ENCODE measurements around the gene LOXL1. TPM values are rescaled to one million over a fixed set of nuclear protein-coding genes. Genes with fewer than 3 reads are reported as not detected.
A peak's percentile ranks its signal among the peaks of the same experiment; 100 is the strongest.

Gene LOXL1
- total and polyA plus RNA-seq, 2 experiments from 2014 or later: 54.5 to 92.4 TPM

- peak in 1 of 2 donors; percentile 33 for DNase-seq (ENCODE audit: low read depth in 1 of 2, low spot score in 1 of 2)
- H3K4me3 ChIP-seq: no peak overlapping the region
- H3K27me3 ChIP-seq: no peaks in the 10 kb centered on the region
- no peaks in the 10 kb centered on the region for H3K9me3 ChIP-seq (ENCODE audit: low read depth)
- no peak overlapping the region for H3K27ac ChIP-seq
- TF ChIP-seq CTCF (IDR thresholded peaks at IDR 0.05; ENCODE audit: low read depth, low read length): no peak
- H3K4me1 ChIP-seq (ENCODE audit: low read depth): peaks cover 54% of the 10 kb centered on the region
- H3K36me3 ChIP-seq: no peaks in the 10 kb centered on the region
Observed at GRCh38 chr15:73940061-73940981, 14.1 kb downstream of the LOXL1 start.

- Histone ChIP-seq H3K4me1 (ENCODE audit: low read depth) (peaks cover 49% of the 10 kb centered on the region), H3K9me3 (ENCODE audit: low read depth) (no peaks in the 10 kb centered on the region), H3K4me3 (no peak overlapping the region), H3K27ac (peak overlapping the region; percentile 4), H3K36me3 (no peaks in the 10 kb centered on the region), H3K27me3 (no peaks in the 10 kb centered on the region)
- DNase-seq (ENCODE audit: low read depth in 1 of 2, low spot score in 1 of 2): peak in 1 of 2 donors; percentile 84
- no peak for TF ChIP-seq CTCF (IDR thresholded peaks at IDR 0.05; ENCODE audit: low read depth, low read length)
Observed at GRCh38 chr15:73941044-73941443, 14.8 kb downstream of the LOXL1 start.

- no peak for TF ChIP-seq CTCF (IDR thresholded peaks at IDR 0.05; ENCODE audit: low read depth, low read length)
- DNase-seq (ENCODE audit: low read depth in 1 of 2, low spot score in 1 of 2): no peak
Observed at GRCh38 chr15:73941449-73941848, 15.2 kb downstream of the LOXL1 start.

GRCh38 chr15:73941871-73942635 is 15.8 kb downstream of the LOXL1 start:
- Histone ChIP-seq H3K4me3 (no peak overlapping the region), H3K9me3 (ENCODE audit: low read depth) (no peaks in the 10 kb centered on the region), H3K27me3 (no peaks in the 10 kb centered on the region), H3K27ac (peak overlapping the region; percentile 4), H3K36me3 (no peaks in the 10 kb centered on the region), H3K4me1 (ENCODE audit: low read depth) (peaks cover 41% of the 10 kb centered on the region)
- TF ChIP-seq CTCF (IDR thresholded peaks at IDR 0.05; ENCODE audit: low read depth, low read length): no peak
- peak in 1 of 2 donors; percentile 23 for DNase-seq (ENCODE audit: low read depth in 1 of 2, low spot score in 1 of 2)

More at GRCh38 chr15:73941449-73941848, 15.2 kb downstream of the LOXL1 start:
- Histone ChIP-seq H3K27ac (peak overlapping the region; percentile 4), H3K4me3 (no peak overlapping the region), H3K4me1 (ENCODE audit: low read depth) (peaks cover 45% of the 10 kb centered on the region), H3K9me3 (ENCODE audit: low read depth) (no peaks in the 10 kb centered on the region), H3K36me3 (no peaks in the 10 kb centered on the region), H3K27me3 (no peaks in the 10 kb centered on the region)

- Histone ChIP-seq H3K9me3 (ENCODE audit: low read depth) (no peaks in the 10 kb centered on the region), H3K27me3 (no peaks in the 10 kb centered on the region), H3K4me3 (no peak overlapping the region), H3K4me1 (ENCODE audit: low read depth) (peaks cover 41% of the 10 kb centered on the region), H3K36me3 (no peaks in the 10 kb centered on the region), H3K27ac (no peak overlapping the region)
- no peak for TF ChIP-seq CTCF (IDR thresholded peaks at IDR 0.05; ENCODE audit: low read depth, low read length)
- DNase-seq (ENCODE audit: low read depth in 1 of 2, low spot score in 1 of 2): no peak
Observed at GRCh38 chr15:73942751-73943270, 16.5 kb downstream of the LOXL1 start.

Data from cardiac muscle cell (in vitro differentiated cells and primary cell).